Uterus (tissue), 4 donors: ENCODE measurements around the gene BAD. TPM values are rescaled to one million over a fixed set of nuclear protein-coding genes. Genes with fewer than 3 reads are reported as not detected.

Experiments
- DNase-seq, 2 donors: peaks; one replicate each; pipeline ENCODE4 v3.0.0-alpha.2; 2019 to 2020
- H3K27ac ChIP-seq, 2 donors: fragments of 200-600 bp; sonication (generic); 1 replicate in 1 of 2; 2 replicates in 1 of 2; pipeline ENCODE4 v1.5.1; 2016 to 2018
- H3K27me3 ChIP-seq, 2 donors: fragments of 200-600 bp; sonication (generic); one replicate each; pipeline ENCODE4 v1.5.1; 2018 to 2019; ENCODE audit warnings: control low read depth in 1 of 2
- H3K36me3 ChIP-seq, 2 donors: fragments of 200-600 bp; sonication (generic); one replicate each; pipeline ENCODE4 v1.5.1; 2019; ENCODE audit warnings: control low read depth in 1 of 2
- H3K4me1 ChIP-seq, 2 donors: fragments of 200-600 bp; sonication (generic); one replicate each; pipeline ENCODE4 v1.5.1; 2018 to 2019; ENCODE audit warnings: control low read depth in 1 of 2
- H3K4me3 ChIP-seq, 2 donors: fragments of 200-600 bp; sonication (generic); 1 replicate in 1 of 2; 2 replicates in 1 of 2; pipeline ENCODE4 v1.5.1; 2018 to 2019; ENCODE audit warnings: mild to moderate bottlenecking in 1 of 2
- H3K9me3 ChIP-seq, 2 donors: fragments of 200-600 bp; sonication (generic); one replicate each; pipeline ENCODE4 v1.5.1; 2019; ENCODE audit warnings: control low read depth in 1 of 2
- POLR2A ChIP-seq, 2 donors: fragments of 450-650 bp; IDR thresholded peaks; one replicate each; pipeline ENCODE4 v1.6.1; 2016; ENCODE audit warnings: antibody characterized with exemption in 2 of 2, mild to moderate bottlenecking in 1 of 2, moderate library complexity in 1 of 2
- intact Hi-C: fragments of 100-400 bp; cut with DNase I; formaldehyde crosslinking; loops from one replicate; pipeline ENCODE4 v1.15.1; 2023; ENCODE audit warnings: low total_unique reads
- total RNA-seq, 4 donors: library from RNA; depleted of rRNA in 3 of 4; stranded (reverse); fragments of >200 nt in 3 of 4; gene quantifications; one replicate each; pipeline versions ENCODE4 v1.1.0 to v1.2.4, GENCODE V29; 2014 to 2023
- TF ChIP-seq, protein P1 (sequence below), 4 experiments: fragments of 200-600 bp in 2 of 4; fragments of 450-650 bp in 2 of 4; sonication (generic) in 2 of 4; IDR thresholded peaks; one replicate each; pipeline ENCODE4 v1.5.1; 2016 to 2019; ENCODE audit warnings: antibody characterized with exemption in 4 of 4, mild to moderate bottlenecking in 2 of 4, moderate library complexity in 1 of 4
- donor health status: DM: yes; HTN: yes; CAD: no.

BAD gene
- total RNA-seq, 4 donors from 2014 or later: 54.8 to 72.9 (median 62.0) TPM

- DNase-seq: no peak
Observed at GRCh38 chr11:64267207-64267945, 17.1 kb downstream of the BAD start.

GRCh38 chr11:64266339-64266738 lies 18.1 kb downstream of the BAD start:
- intact Hi-C loops: no loop called here

More at GRCh38 chr11:64267207-64267945, 17.1 kb downstream of the BAD start:
- intact Hi-C loops: no loop called here
- TF ChIP-seq, protein P1, sequence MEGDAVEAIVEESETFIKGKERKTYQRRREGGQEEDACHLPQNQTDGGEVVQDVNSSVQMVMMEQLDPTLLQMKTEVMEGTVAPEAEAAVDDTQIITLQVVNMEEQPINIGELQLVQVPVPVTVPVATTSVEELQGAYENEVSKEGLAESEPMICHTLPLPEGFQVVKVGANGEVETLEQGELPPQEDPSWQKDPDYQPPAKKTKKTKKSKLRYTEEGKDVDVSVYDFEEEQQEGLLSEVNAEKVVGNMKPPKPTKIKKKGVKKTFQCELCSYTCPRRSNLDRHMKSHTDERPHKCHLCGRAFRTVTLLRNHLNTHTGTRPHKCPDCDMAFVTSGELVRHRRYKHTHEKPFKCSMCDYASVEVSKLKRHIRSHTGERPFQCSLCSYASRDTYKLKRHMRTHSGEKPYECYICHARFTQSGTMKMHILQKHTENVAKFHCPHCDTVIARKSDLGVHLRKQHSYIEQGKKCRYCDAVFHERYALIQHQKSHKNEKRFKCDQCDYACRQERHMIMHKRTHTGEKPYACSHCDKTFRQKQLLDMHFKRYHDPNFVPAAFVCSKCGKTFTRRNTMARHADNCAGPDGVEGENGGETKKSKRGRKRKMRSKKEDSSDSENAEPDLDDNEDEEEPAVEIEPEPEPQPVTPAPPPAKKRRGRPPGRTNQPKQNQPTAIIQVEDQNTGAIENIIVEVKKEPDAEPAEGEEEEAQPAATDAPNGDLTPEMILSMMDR (IDR thresholded peaks at IDR 0.05): no peak
- no peak for TF ChIP-seq POLR2A (IDR thresholded peaks at IDR 0.05)
- Histone ChIP-seq H3K36me3 (no peaks in the 10 kb centered on the region), H3K4me1 (peaks cover 0 to 11% of the 10 kb centered on the region in 2 donors), H3K9me3 (no peaks in the 10 kb centered on the region), H3K27me3 (no peaks in the 10 kb centered on the region), H3K4me3 (no peak overlapping the region), H3K27ac (peak overlapping the region; percentile 91 to 97)

DNA sequence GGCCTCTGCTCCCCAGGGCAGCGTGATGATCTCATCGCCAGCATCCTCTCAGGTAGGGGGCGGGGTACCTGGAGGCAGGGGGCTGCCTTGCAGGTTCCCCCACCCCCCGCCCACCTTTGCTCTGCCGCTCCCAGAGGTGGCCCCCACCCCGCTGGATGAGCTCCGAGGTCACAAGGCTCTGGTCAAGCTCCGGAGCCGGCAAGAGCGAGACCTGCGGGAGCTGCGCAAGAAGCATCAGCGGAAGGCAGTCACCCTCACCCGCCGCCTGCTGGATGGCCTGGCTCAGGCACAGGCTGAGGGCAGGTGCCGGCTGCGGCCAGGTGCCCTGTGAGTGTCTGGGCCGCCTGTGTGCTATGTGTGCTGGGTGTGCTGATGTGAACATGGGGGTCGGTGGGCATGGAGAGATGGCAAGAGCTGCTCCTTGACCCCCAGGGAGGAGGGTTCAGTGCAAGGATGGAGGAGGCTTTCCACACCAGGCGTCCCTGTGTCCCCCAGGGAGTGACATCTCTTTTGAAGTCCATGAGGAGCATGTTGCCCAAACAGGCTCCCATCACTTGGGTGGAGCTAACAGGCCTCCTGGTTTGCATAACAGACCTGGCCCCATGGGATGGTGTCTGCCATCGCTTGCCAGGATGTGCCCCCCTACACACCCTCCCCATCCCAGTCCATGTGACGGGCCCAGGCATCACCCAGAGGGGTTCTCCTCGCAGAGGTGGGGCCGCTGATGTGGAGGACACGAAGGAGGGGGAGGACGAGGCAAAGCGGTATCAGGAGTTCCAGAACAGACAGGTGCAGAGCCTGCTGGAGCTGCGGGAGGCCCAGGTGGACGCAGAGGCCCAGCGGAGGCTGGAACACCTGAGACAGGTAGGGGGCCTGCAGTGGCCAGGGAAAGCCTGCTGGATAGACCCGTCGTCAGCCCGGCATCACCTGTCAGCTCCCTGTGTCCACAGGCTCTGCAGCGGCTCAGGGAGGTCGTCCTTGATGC lies 19.0 kb downstream of the BAD start:
- Histone ChIP-seq H3K9me3 (no peaks in the 10 kb centered on the region), H3K27me3 (no peaks in the 10 kb centered on the region), H3K4me1 (peaks cover 0 to 11% of the 10 kb centered on the region in 2 donors), H3K36me3 (no peaks in the 10 kb centered on the region), H3K27ac (no peak overlapping the region), H3K4me3 (no peak overlapping the region)
- intact Hi-C loops: no loop called here
- TF ChIP-seq, protein P1 (IDR thresholded peaks at IDR 0.05): no peak
- TF ChIP-seq POLR2A (IDR thresholded peaks at IDR 0.05): no peak
- DNase-seq: no peak

More at GRCh38 chr11:64266339-64266738, 18.1 kb downstream of the BAD start:
- no peak overlapping the region for H3K27ac ChIP-seq
- no peak for TF ChIP-seq POLR2A (IDR thresholded peaks at IDR 0.05)
- TF ChIP-seq, protein P1 (IDR thresholded peaks at IDR 0.05): no peak
- H3K36me3 ChIP-seq: no peaks in the 10 kb centered on the region
- no peaks in the 10 kb centered on the region for H3K9me3 ChIP-seq
- no peak for DNase-seq
- H3K4me3 ChIP-seq: no peak overlapping the region
- H3K4me1 ChIP-seq: peaks cover 0 to 11% of the 10 kb centered on the region in 2 donors
- H3K27me3 ChIP-seq: no peaks in the 10 kb centered on the region

DNA sequence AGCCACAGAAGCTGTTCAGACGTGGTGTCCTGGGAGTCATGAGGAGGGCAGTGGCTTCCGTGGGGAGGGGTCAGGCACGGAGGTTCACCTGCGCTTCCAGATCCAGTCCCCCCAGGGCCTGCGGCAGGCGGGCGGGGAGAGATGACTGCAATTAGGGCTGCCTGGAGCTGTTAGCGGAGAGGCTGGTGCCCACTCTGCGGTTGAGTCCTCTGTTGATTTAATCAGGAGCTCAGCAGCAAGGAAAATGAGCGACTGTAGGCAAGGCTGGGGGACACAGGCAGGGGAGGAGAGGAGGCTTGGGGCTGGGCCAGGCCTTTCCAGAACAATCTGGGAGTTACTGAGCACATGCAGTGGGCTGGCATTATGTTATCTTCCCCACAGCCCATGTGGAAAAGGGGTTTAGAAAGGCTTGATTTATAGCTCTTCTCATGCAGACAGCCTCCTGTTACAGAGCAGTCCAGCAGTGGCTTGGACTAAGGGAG lies 20.1 kb downstream of the BAD start:
- H3K36me3 ChIP-seq: no peaks in the 10 kb centered on the region
- H3K4me3 ChIP-seq: no peak overlapping the region
- TF ChIP-seq, protein P1 (IDR thresholded peaks at IDR 0.05): no peak
- no peak for TF ChIP-seq POLR2A (IDR thresholded peaks at IDR 0.05)
- no peaks in the 10 kb centered on the region for H3K27me3 ChIP-seq
- H3K4me1 ChIP-seq: peaks cover 0 to 11% of the 10 kb centered on the region in 2 donors
- no peak for DNase-seq
- no peak overlapping the region for H3K27ac ChIP-seq
- intact Hi-C loops: no loop called here
- H3K9me3 ChIP-seq: no peaks in the 10 kb centered on the region
